HEK293 (cell line): ENCODE results near the gene P2RY6.

Experiments
- CTCF ChIA-PET: fragments of 350-600 bp; formaldehyde crosslinking; extraction: SDS; loops from one replicate; lab custom pipeline; 2021; ENCODE audit warnings: antibody characterized with exemption; lab: Yijun Ruan, JAX
- POLR2A ChIA-PET: fragments of 300-600 bp; formaldehyde crosslinking; extraction: SDS; loops from one replicate; lab custom pipeline; 2020; ENCODE audit warnings: antibody characterized with exemption, inconsistent platforms; lab: Yijun Ruan, JAX
- H3K27ac ChIP-seq: fragments of 200-500 bp; sonication (Bioruptor generic); 2 replicates; pipeline ENCODE4 v1.5.1; 2014; ENCODE audit warnings: low read depth, low read length, control low read depth, inconsistent platforms; ENCODE audit errors: extremely low read depth
- H3K36me3 ChIP-seq, 2 experiments: fragments of 200-500 bp in 1 of 2; sonication (Bioruptor generic) in 1 of 2; 1 replicate in 1 of 2; 2 replicates in 1 of 2; pipeline ENCODE4 v1.5.1; 2014 to 2017; ENCODE audit warnings: inconsistent platforms in 2 of 2, low read length in 2 of 2; ENCODE audit not compliant: control insufficient read depth in 2 of 2, insufficient read depth in 1 of 2
- H3K4me1 ChIP-seq: fragments of 200-500 bp; sonication (Bioruptor generic); 2 replicates; pipeline ENCODE4 v1.5.1; 2014; ENCODE audit warnings: mild to moderate bottlenecking, low read length, inconsistent platforms; ENCODE audit not compliant: control insufficient read depth, insufficient read depth
- H3K4me3 ChIP-seq: 2 replicates; pipeline ENCODE4 v1.5.1; 2011; ENCODE audit warnings: low read depth, mild to moderate bottlenecking, control low read depth, low read length, moderate library complexity
- H3K9me3 ChIP-seq: fragments of 200-500 bp; sonication (Bioruptor generic); 2 replicates; pipeline ENCODE4 v1.5.1; 2014; ENCODE audit warnings: low read depth, low read length, inconsistent platforms; ENCODE audit not compliant: control insufficient read depth, insufficient read depth
- KLF7 ChIP-seq: fragments of 450-650 bp; formaldehyde crosslinking; IDR thresholded peaks from 2 replicates; pipeline ENCODE4 v1.5.1; 2016; ENCODE audit warnings: missing biosample characterization, missing genetic modification characterization, borderline replicate concordance
- MZF1 ChIP-seq: fragments of 450-650 bp; formaldehyde crosslinking; IDR thresholded peaks from 2 replicates; pipeline ENCODE4 v1.5.1; 2017; ENCODE audit warnings: missing biosample characterization, missing genetic modification characterization, borderline replicate concordance
- ZBTB8A ChIP-seq: fragments of 450-650 bp; formaldehyde crosslinking; IDR thresholded peaks from 2 replicates; pipeline ENCODE4 v1.5.1; 2016; ENCODE audit warnings: missing biosample characterization, missing genetic modification characterization
- ZNF121 ChIP-seq: fragments of 450-650 bp; formaldehyde crosslinking; IDR thresholded peaks from 2 replicates; pipeline ENCODE4 v1.5.1; 2016; ENCODE audit warnings: missing biosample characterization, missing genetic modification characterization
- ZNF133 ChIP-seq: fragments of 450-650 bp; formaldehyde crosslinking; IDR thresholded peaks from 2 replicates; pipeline ENCODE4 v1.5.1; 2016; ENCODE audit warnings: missing biosample characterization, missing genetic modification characterization
- ZNF416 ChIP-seq: fragments of 450-650 bp; formaldehyde crosslinking; IDR thresholded peaks from 2 replicates; pipeline ENCODE4 v1.5.1; 2016; ENCODE audit warnings: missing biosample characterization, missing genetic modification characterization
- ZNF747 ChIP-seq: fragments of 450-650 bp; formaldehyde crosslinking; IDR thresholded peaks from 2 replicates; pipeline ENCODE4 v1.5.1; 2016; ENCODE audit warnings: missing biosample characterization, missing genetic modification characterization
- ZXDB ChIP-seq: fragments of 450-650 bp; formaldehyde crosslinking; IDR thresholded peaks from 2 replicates; pipeline ENCODE4 v1.5.1; 2016; ENCODE audit warnings: missing biosample characterization, missing genetic modification characterization
- TF ChIP-seq, protein P1 (sequence below): fragments of 450-650 bp; formaldehyde crosslinking; IDR thresholded peaks from 2 replicates; pipeline ENCODE4 v1.5.1; 2016; ENCODE audit warnings: missing biosample characterization, missing genetic modification characterization
- TF ChIP-seq, protein P2 (sequence below): fragments of 450-650 bp; formaldehyde crosslinking; IDR thresholded peaks from 2 replicates; pipeline ENCODE4 v1.5.1; 2016; ENCODE audit warnings: missing biosample characterization, missing genetic modification characterization
- TF ChIP-seq, protein P3 (sequence below): fragments of 450-650 bp; formaldehyde crosslinking; conservative IDR thresholded peaks from 2 replicates; pipeline ENCODE4 v1.5.1; 2016; ENCODE audit warnings: low read depth, missing biosample characterization, missing genetic modification characterization
- TF ChIP-seq, protein P4 (sequence below): fragments of 450-650 bp; formaldehyde crosslinking; IDR thresholded peaks from 2 replicates; pipeline ENCODE4 v1.5.1; 2016; ENCODE audit warnings: missing biosample characterization, missing genetic modification characterization, borderline replicate concordance

The P2RY6 gene

DNA sequence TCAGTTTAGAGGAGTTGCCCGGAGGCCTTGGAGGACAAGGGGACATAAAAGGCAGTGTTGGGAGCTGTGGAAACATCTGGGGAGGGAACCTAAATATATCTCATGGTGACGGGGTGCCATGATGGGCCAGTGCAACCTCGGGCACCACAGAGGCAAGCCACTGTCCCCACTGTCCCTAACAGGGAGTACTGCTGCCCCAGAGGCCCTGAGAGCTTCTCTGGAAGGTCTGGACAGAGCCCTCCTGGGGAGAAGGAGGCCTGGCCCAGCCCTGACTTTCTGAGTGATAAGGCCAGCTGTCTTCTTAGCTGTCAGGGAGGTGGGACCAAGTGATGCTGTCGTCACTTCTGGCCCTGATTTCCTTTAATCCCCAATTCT lies 5.5 kb upstream of the P2RY6 start (continued):
- TF ChIP-seq ZNF416 (tag by site-specific recombination) = no peak
- no peak for TF ChIP-seq MZF1
- TF ChIP-seq, protein P1, sequence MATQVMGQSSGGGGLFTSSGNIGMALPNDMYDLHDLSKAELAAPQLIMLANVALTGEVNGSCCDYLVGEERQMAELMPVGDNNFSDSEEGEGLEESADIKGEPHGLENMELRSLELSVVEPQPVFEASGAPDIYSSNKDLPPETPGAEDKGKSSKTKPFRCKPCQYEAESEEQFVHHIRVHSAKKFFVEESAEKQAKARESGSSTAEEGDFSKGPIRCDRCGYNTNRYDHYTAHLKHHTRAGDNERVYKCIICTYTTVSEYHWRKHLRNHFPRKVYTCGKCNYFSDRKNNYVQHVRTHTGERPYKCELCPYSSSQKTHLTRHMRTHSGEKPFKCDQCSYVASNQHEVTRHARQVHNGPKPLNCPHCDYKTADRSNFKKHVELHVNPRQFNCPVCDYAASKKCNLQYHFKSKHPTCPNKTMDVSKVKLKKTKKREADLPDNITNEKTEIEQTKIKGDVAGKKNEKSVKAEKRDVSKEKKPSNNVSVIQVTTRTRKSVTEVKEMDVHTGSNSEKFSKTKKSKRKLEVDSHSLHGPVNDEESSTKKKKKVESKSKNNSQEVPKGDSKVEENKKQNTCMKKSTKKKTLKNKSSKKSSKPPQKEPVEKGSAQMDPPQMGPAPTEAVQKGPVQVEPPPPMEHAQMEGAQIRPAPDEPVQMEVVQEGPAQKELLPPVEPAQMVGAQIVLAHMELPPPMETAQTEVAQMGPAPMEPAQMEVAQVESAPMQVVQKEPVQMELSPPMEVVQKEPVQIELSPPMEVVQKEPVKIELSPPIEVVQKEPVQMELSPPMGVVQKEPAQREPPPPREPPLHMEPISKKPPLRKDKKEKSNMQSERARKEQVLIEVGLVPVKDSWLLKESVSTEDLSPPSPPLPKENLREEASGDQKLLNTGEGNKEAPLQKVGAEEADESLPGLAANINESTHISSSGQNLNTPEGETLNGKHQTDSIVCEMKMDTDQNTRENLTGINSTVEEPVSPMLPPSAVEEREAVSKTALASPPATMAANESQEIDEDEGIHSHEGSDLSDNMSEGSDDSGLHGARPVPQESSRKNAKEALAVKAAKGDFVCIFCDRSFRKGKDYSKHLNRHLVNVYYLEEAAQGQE (tag by site-specific recombination) = no peak
- no peak for TF ChIP-seq ZBTB8A (tag by site-specific recombination)

DNA sequence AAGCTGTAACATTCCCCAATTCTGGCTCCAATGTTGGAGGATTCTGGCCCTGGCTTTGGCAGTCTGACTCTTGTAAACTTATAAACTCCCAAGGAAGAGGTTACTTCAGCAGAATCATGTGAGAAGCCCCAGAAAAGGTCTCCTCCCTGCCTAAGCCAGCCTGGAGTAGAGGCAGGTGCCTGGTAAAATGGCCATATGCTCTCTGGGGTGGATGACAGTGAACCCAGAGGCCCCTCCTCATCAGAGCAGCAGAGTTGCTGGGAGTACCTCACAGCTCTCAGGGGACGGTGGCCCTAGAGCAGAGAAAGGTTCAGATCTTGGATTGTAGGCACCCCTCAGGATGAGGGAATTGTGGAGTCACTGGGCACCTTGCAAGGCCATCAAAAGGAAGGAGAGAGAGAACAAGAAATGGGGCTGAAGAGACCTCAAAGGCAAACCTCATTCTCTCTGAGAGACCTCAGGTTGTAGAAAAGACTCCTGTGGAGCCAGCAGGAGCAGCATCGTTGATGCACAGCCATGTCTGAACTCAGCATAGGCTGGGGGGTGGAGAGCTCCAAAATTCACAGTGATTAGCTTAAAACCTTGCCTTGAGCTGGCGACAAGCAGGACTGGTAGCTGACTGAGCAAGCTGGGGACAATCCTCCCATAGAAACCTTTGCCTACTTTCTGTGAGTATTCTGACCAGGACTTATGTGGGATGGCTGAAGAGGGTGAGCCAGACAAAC lies 4.9 kb upstream of the P2RY6 start:
- no peak overlapping the region for H3K27ac ChIP-seq
- H3K4me3 ChIP-seq = no peak overlapping the region
- TF ChIP-seq ZNF133 (tag by site-specific recombination) (no peak), ZXDB (tag by site-specific recombination) (no peak), KLF7 (tag by site-specific recombination) (no peak), ZNF747 (tag by site-specific recombination) (no peak), ZNF121 (no peak)
- TF ChIP-seq, protein P2, sequence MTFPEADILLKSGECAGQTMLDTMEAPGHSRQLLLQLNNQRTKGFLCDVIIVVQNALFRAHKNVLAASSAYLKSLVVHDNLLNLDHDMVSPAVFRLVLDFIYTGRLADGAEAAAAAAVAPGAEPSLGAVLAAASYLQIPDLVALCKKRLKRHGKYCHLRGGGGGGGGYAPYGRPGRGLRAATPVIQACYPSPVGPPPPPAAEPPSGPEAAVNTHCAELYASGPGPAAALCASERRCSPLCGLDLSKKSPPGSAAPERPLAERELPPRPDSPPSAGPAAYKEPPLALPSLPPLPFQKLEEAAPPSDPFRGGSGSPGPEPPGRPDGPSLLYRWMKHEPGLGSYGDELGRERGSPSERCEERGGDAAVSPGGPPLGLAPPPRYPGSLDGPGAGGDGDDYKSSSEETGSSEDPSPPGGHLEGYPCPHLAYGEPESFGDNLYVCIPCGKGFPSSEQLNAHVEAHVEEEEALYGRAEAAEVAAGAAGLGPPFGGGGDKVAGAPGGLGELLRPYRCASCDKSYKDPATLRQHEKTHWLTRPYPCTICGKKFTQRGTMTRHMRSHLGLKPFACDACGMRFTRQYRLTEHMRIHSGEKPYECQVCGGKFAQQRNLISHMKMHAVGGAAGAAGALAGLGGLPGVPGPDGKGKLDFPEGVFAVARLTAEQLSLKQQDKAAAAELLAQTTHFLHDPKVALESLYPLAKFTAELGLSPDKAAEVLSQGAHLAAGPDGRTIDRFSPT (tag by site-specific recombination) = no peak
- TF ChIP-seq, protein P3, sequence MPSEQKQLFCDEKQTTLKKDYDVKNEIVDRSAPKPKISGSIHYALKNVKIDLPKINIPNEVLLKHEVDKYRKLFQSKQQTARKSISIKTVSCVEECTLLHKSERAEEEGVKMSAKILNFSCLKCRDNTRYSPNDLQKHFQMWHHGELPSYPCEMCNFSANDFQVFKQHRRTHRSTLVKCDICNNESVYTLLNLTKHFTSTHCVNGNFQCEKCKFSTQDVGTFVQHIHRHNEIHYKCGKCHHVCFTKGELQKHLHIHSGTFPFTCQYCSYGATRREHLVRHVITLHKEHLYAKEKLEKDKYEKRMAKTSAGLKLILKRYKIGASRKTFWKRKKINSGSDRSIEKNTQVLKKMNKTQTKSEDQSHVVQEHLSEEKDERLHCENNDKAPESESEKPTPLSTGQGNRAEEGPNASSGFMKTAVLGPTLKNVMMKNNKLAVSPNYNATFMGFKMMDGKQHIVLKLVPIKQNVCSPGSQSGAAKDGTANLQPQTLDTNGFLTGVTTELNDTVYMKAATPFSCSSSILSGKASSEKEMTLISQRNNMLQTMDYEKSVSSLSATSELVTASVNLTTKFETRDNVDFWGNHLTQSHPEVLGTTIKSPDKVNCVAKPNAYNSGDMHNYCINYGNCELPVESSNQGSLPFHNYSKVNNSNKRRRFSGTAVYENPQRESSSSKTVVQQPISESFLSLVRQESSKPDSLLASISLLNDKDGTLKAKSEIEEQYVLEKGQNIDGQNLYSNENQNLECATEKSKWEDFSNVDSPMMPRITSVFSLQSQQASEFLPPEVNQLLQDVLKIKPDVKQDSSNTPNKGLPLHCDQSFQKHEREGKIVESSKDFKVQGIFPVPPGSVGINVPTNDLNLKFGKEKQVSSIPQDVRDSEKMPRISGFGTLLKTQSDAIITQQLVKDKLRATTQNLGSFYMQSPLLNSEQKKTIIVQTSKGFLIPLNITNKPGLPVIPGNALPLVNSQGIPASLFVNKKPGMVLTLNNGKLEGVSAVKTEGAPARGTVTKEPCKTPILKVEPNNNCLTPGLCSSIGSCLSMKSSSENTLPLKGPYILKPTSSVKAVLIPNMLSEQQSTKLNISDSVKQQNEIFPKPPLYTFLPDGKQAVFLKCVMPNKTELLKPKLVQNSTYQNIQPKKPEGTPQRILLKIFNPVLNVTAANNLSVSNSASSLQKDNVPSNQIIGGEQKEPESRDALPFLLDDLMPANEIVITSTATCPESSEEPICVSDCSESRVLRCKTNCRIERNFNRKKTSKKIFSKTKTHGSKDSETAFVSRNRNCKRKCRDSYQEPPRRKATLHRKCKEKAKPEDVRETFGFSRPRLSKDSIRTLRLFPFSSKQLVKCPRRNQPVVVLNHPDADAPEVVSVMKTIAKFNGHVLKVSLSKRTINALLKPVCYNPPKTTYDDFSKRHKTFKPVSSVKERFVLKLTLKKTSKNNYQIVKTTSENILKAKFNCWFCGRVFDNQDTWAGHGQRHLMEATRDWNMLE (tag by site-specific recombination) = no peak
- TF ChIP-seq, protein P4, sequence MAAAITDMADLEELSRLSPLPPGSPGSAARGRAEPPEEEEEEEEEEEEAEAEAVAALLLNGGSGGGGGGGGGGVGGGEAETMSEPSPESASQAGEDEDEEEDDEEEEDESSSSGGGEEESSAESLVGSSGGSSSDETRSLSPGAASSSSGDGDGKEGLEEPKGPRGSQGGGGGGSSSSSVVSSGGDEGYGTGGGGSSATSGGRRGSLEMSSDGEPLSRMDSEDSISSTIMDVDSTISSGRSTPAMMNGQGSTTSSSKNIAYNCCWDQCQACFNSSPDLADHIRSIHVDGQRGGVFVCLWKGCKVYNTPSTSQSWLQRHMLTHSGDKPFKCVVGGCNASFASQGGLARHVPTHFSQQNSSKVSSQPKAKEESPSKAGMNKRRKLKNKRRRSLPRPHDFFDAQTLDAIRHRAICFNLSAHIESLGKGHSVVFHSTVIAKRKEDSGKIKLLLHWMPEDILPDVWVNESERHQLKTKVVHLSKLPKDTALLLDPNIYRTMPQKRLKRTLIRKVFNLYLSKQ = no peak
- TF ChIP-seq, protein P1 (tag by site-specific recombination) = no peak
- H3K36me3 ChIP-seq = no peaks in the 10 kb centered on the region
- H3K9me3 ChIP-seq = no peaks in the 10 kb centered on the region
- CTCF ChIA-PET = interaction anchor here (0.7 to 1.4 kb wide), 2 partner anchors 9 to 39 kb away, joined by 3 to 4 read pairs; no protein-coding TSS in a partner anchor
- POLR2A ChIA-PET = no interaction called here
- no peaks in the 10 kb centered on the region for H3K4me1 ChIP-seq
